Kidney (tissue), 14 donors: ENCODE results near the gene CCL3. TPM values are rescaled to one million over a fixed set of nuclear protein-coding genes. Genes with fewer than 3 reads are reported as not detected.

Source experiments
- DNase-seq, 5 donors: peaks; one replicate each; pipeline ENCODE4 v3.0.0-alpha.2; 2013 to 2020
- FAIRE-seq: peaks from 2 replicates; lab custom pipeline; 2012; peaks lifted over from hg19 to GRCh38; lab: Jason Lieb, UNC
- H3K27ac ChIP-seq, 2 donors: one replicate each; pipeline ENCODE4 v1.7.0; 2013; ENCODE audit warnings: low read depth in 2 of 2, low read length in 2 of 2, inconsistent platforms in 1 of 2
- H3K27me3 ChIP-seq: one replicate; pipeline ENCODE4 v1.7.1; 2013; ENCODE audit warnings: low read length, inconsistent platforms; ENCODE audit not compliant: control insufficient read depth, insufficient read depth
- H3K36me3 ChIP-seq, 3 donors: one replicate each; pipeline versions ENCODE4 v1.7.0 to v1.7.1; 2013; ENCODE audit warnings: low read length in 3 of 3, control low read depth in 1 of 3, inconsistent platforms in 1 of 3; ENCODE audit not compliant: insufficient read depth in 3 of 3, control insufficient read depth in 2 of 3
- H3K4me1 ChIP-seq, 3 donors: one replicate each; pipeline versions ENCODE4 v1.7.0 to v1.7.1; 2013; ENCODE audit warnings: low read length in 3 of 3, inconsistent platforms in 1 of 3, low read depth in 1 of 3; ENCODE audit not compliant: control insufficient read depth in 2 of 3, insufficient read depth in 2 of 3
- H3K4me3 ChIP-seq, 3 donors: one replicate each; pipeline versions ENCODE4 v1.7.0 to v1.8.1; 2013; ENCODE audit warnings: low read length in 3 of 3, control low read depth in 1 of 3, inconsistent platforms in 1 of 3
- H3K9ac ChIP-seq, 3 donors: one replicate each; pipeline versions ENCODE4 v1.7.0 to v1.7.1; 2013; ENCODE audit warnings: low read length in 3 of 3, control low read depth in 1 of 3, inconsistent platforms in 1 of 3
- H3K9me3 ChIP-seq, 3 donors: one replicate each; pipeline versions ENCODE4 v1.7.0 to v1.7.1; 2013; ENCODE audit warnings: low read length in 3 of 3, control low read depth in 1 of 3, inconsistent platforms in 1 of 3; ENCODE audit not compliant: control insufficient read depth in 2 of 3, insufficient read depth in 1 of 3
- CTCF ChIP-seq: IDR thresholded peaks from 3 replicates; pipeline ENCODE4 v1.5.1; 2012; ENCODE audit warnings: mild to moderate bottlenecking, moderate library complexity, borderline replicate concordance; ENCODE audit not compliant: insufficient read depth; ENCODE audit errors: extremely low read depth
- intact Hi-C: fragments of 100-400 bp; cut with DNase I; formaldehyde crosslinking; loops from one replicate; pipeline ENCODE4 v1.11.1; 2022
- polyA plus RNA-seq: library from polyadenylated mRNA; stranded (reverse); fragments of 350-450 nt; fragmentation: Illumina TruSeq; extraction: RNeasy Lipid Tissue Mini Kit (QIAGEN cat#74804); gene quantifications from one replicate; pipeline ENCODE4 v1.2.3, GENCODE V29; 2014; ENCODE audit warnings: low read depth, low replicate concordance; ENCODE audit not compliant: insufficient read depth
- total RNA-seq: library from RNA; stranded (reverse); fragmentation: NEBNext Ultra II Directional; extraction: Animal tissue kit (Norgen Biotek cat#: 25700); gene quantifications from one replicate; pipeline ENCODE4 v1.2.1, GENCODE V29; 2021
- donor health status: control.
- donor health status: control.
- donor health status: control.
- donor health status: control.
- donor health status: control.
- donor health status: DM: yes; HTN: yes; CAD: no.
- donor health status: Normal renal cell carcinoma (clear cell type).

CCL3 gene
- total and polyA plus RNA-seq, 2 donors from 2014 or later: 4.2 to 6.6 TPM

- Histone ChIP-seq H3K27ac (no peak overlapping the region), H3K36me3 (no peaks in the 10 kb centered on the region), H3K4me3 (no peak overlapping the region), H3K27me3 (no peaks in the 10 kb centered on the region), H3K9me3 (no peaks in the 10 kb centered on the region), H3K4me1 (no peaks in the 10 kb centered on the region), H3K9ac (no peak overlapping the region)
- no peak for FAIRE-seq
- intact Hi-C loops: no loop called here
- DNase-seq: no peak
- TF ChIP-seq CTCF: no peak
Measured at GRCh38 chr17:36131421-36131820, 41.5 kb upstream of the CCL3 start.

DNA sequence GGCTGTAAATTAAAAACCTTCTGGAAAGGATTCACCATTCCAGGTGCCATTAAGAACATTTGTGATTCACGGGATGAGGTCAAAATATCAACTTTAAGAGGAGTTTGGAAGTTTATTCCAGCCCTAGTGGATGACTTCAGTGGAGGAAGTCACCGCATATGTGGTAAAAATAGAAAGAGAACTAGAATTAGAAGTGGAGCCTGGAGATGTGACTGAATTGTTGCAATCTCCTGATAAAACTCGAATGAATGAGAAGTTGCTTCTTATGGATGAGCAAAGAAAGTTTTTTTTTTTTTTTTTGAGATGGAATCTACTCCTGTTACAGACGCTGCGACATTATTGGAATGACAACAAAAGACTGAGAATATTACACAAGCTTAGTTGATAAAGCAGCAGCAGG is 40.4 kb upstream of the CCL3 start:
- FAIRE-seq (no peak), DNase-seq (no peak)
- no peaks in the 10 kb centered on the region for H3K27me3 ChIP-seq
- H3K4me1 ChIP-seq: no peaks in the 10 kb centered on the region
- H3K9me3 ChIP-seq: peaks cover 0 to 7% (median 6%) of the 10 kb centered on the region in 3 donors
- intact Hi-C loops: no loop called here
- no peak overlapping the region for H3K9ac ChIP-seq
- no peak overlapping the region for H3K4me3 ChIP-seq
- H3K36me3 ChIP-seq: no peaks in the 10 kb centered on the region
- H3K27ac ChIP-seq: no peak overlapping the region
- TF ChIP-seq CTCF: no peak

DNA sequence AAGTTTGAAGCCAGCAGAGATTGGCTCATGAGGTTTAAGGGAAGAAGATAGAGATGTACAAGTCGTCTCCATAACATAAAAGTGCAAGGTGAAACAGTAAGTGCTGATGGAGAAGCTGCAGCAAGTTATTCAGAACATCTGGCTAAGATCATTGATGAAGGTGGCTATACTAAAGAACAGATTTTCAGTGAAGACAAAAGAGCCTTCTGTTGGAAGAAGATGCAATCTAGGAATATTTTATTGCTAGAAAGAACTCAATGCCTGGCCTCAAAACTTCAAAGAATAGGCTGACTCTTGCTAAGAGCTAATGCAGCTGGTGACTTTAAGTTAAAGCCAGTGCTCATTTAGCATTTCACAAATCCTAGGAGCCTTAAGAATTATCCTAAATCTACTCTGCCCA is 39.7 kb upstream of the CCL3 start:
- no peak for FAIRE-seq

More for the DNA sequence above, 39.7 kb upstream of the CCL3 start:
- H3K27ac ChIP-seq: no peak overlapping the region
- H3K4me1 ChIP-seq: no peaks in the 10 kb centered on the region
- no peaks in the 10 kb centered on the region for H3K36me3 ChIP-seq
- intact Hi-C loops: no loop called here
- TF ChIP-seq CTCF: no peak
- H3K27me3 ChIP-seq: no peaks in the 10 kb centered on the region
- H3K9me3 ChIP-seq: peaks cover 0 to 13% (median 7%) of the 10 kb centered on the region in 3 donors
- H3K4me3 ChIP-seq: no peak overlapping the region
- DNase-seq: peak in 1 of 5 donors; percentile 46
- H3K9ac ChIP-seq: no peak overlapping the region
